Natural killer cell treated with Interleukin-12 subunit alpha and Interleukin-12 subunit beta and Interleukin-15 and Interleukin-18, amount 100 ng/mL, for 72 hours (primary cell): ENCODE measurements around the gene DOCK1. TPM values are rescaled to one million over a fixed set of nuclear protein-coding genes. Genes with fewer than 3 reads are reported as not detected.
A peak's percentile ranks its signal among the peaks of the same experiment; 100 is the strongest.

Experiments used
- ATAC-seq, 2 donors: fragments of 150-1000 bp; cut with Tn5 transposase in 1 of 2; sonication (Bioruptor Pico), chemical (Tn5 transposase) in 1 of 2; 2 replicates each; pipeline ENCODE4 v1.10.0; 2021
- DNase-seq: peaks from one replicate; pipeline ENCODE4 v3.0.0; 2022; ENCODE audit warnings: low spot score
- H3K27ac Mint-ChIP-seq, 2 donors: 1 replicate in 1 of 2; 2 replicates in 1 of 2; pipeline ENCODE4 v1.8.0; 2022; ENCODE audit warnings: mixed read lengths in 2 of 2, mild to moderate bottlenecking in 1 of 2, moderate library complexity in 1 of 2
- H3K27me3 Mint-ChIP-seq, 2 donors: 1 replicate in 1 of 2; 2 replicates in 1 of 2; pipeline ENCODE4 v1.8.0; 2022; ENCODE audit warnings: mixed read lengths in 2 of 2
- H3K36me3 Mint-ChIP-seq: one replicate; pipeline ENCODE4 v1.8.0; 2022; ENCODE audit warnings: mixed read lengths
- H3K4me1 Mint-ChIP-seq, 2 donors: 1 replicate in 1 of 2; 2 replicates in 1 of 2; pipeline ENCODE4 v1.8.0; 2022; ENCODE audit warnings: low read depth in 2 of 2, mixed read lengths in 2 of 2, mild to moderate bottlenecking in 1 of 2
- H3K4me3 Mint-ChIP-seq: one replicate; pipeline ENCODE4 v1.8.0; 2022; ENCODE audit warnings: mixed read lengths
- H3K9me3 Mint-ChIP-seq: 2 replicates; pipeline ENCODE4 v1.8.0; 2022; ENCODE audit warnings: mixed read lengths
- total RNA-seq, 2 donors: library from RNA; stranded (reverse); gene quantifications; one replicate each; pipeline ENCODE4 v1.2.3, GENCODE V29; 2022

DOCK1 gene
- total RNA-seq, 2 donors from 2014 or later = 0.28 to 1.3 TPM

GRCh38 chr10:127406018-127406550 is 500.9 kb downstream of the DOCK1 start:
- no peaks in the 10 kb centered on the region for H3K4me1 Mint-ChIP-seq
- no peak overlapping the region for H3K4me3 Mint-ChIP-seq
- ATAC-seq = no peak
- H3K27ac Mint-ChIP-seq = no peak overlapping the region
- peaks cover 4% of the 10 kb centered on the region for H3K9me3 Mint-ChIP-seq
- DNase-seq = no peak
- no peaks in the 10 kb centered on the region for H3K36me3 Mint-ChIP-seq
- peaks cover 0 to 3% of the 10 kb centered on the region in 2 donors for H3K27me3 Mint-ChIP-seq

- ATAC-seq = peak in 1 of 2 donors; percentile 45
- Mint-ChIP-seq H3K9me3 (no peaks in the 10 kb centered on the region), H3K27ac (no peak overlapping the region), H3K36me3 (no peaks in the 10 kb centered on the region), H3K4me3 (no peak overlapping the region), H3K4me1 (no peaks in the 10 kb centered on the region), H3K27me3 (peaks cover 0 to 3% of the 10 kb centered on the region in 2 donors)
- no peak for DNase-seq
Observed at GRCh38 chr10:127407551-127407950, 502.3 kb downstream of the DOCK1 start.

- peaks cover 0 to 3% of the 10 kb centered on the region in 2 donors for H3K27me3 Mint-ChIP-seq
- no peaks in the 10 kb centered on the region for H3K9me3 Mint-ChIP-seq
- DNase-seq = no peak
- no peak overlapping the region for H3K27ac Mint-ChIP-seq
- no peaks in the 10 kb centered on the region for H3K36me3 Mint-ChIP-seq
- no peak overlapping the region for H3K4me3 Mint-ChIP-seq
- H3K4me1 Mint-ChIP-seq = no peaks in the 10 kb centered on the region
- ATAC-seq = peak in 1 of 2 donors; percentile 15
Observed at GRCh38 chr10:127408112-127408710, 503.0 kb downstream of the DOCK1 start.

GRCh38 chr10:127408733-127409132 is 503.5 kb downstream of the DOCK1 start:
- Mint-ChIP-seq H3K36me3 (no peaks in the 10 kb centered on the region), H3K4me1 (no peaks in the 10 kb centered on the region), H3K27ac (no peak overlapping the region), H3K9me3 (no peaks in the 10 kb centered on the region), H3K27me3 (peaks cover 0 to 3% of the 10 kb centered on the region in 2 donors), H3K4me3 (no peak overlapping the region)
- DNase-seq (no peak), ATAC-seq (no peak)

GRCh38 chr10:127410030-127410429 is 504.8 kb downstream of the DOCK1 start:
- Mint-ChIP-seq H3K4me1 (no peaks in the 10 kb centered on the region), H3K27me3 (peaks cover 0 to 3% of the 10 kb centered on the region in 2 donors), H3K27ac (no peak overlapping the region), H3K9me3 (no peaks in the 10 kb centered on the region), H3K4me3 (no peak overlapping the region), H3K36me3 (no peaks in the 10 kb centered on the region)
- DNase-seq (no peak), ATAC-seq (no peak)

GRCh38 chr10:127411062-127411461 is 505.8 kb downstream of the DOCK1 start:
- no peak for ATAC-seq

GRCh38 chr10:127413326-127413725 is 508.1 kb downstream of the DOCK1 start:
- ATAC-seq = no peak
- Mint-ChIP-seq H3K4me3 (no peak overlapping the region), H3K27me3 (peaks cover 0 to 3% of the 10 kb centered on the region in 2 donors), H3K4me1 (no peaks in the 10 kb centered on the region), H3K36me3 (no peaks in the 10 kb centered on the region), H3K27ac (no peak overlapping the region), H3K9me3 (no peaks in the 10 kb centered on the region)
- no peak for DNase-seq

More at GRCh38 chr10:127411062-127411461, 505.8 kb downstream of the DOCK1 start:
- H3K36me3 Mint-ChIP-seq = no peaks in the 10 kb centered on the region
- H3K27ac Mint-ChIP-seq = no peak overlapping the region
- no peaks in the 10 kb centered on the region for H3K9me3 Mint-ChIP-seq
- no peak for DNase-seq
- no peak overlapping the region for H3K4me3 Mint-ChIP-seq
- peaks cover 0 to 3% of the 10 kb centered on the region in 2 donors for H3K27me3 Mint-ChIP-seq
- no peaks in the 10 kb centered on the region for H3K4me1 Mint-ChIP-seq

GRCh38 chr10:127414024-127414423 is 508.8 kb downstream of the DOCK1 start:
- no peak overlapping the region for H3K4me3 Mint-ChIP-seq
- no peaks in the 10 kb centered on the region for H3K36me3 Mint-ChIP-seq
- no peaks in the 10 kb centered on the region for H3K9me3 Mint-ChIP-seq
- H3K27me3 Mint-ChIP-seq = peaks cover 0 to 3% of the 10 kb centered on the region in 2 donors
- H3K4me1 Mint-ChIP-seq = no peaks in the 10 kb centered on the region
- H3K27ac Mint-ChIP-seq = no peak overlapping the region
- ATAC-seq (no peak), DNase-seq (no peak)

- DNase-seq = no peak
- H3K4me1 Mint-ChIP-seq = no peaks in the 10 kb centered on the region
- H3K27ac Mint-ChIP-seq = no peak overlapping the region
- no peak overlapping the region for H3K4me3 Mint-ChIP-seq
- H3K36me3 Mint-ChIP-seq = no peaks in the 10 kb centered on the region
- no peak for ATAC-seq
- H3K9me3 Mint-ChIP-seq = no peaks in the 10 kb centered on the region
- no peaks in the 10 kb centered on the region for H3K27me3 Mint-ChIP-seq
Observed at GRCh38 chr10:127415116-127415515, 509.9 kb downstream of the DOCK1 start.

GRCh38 chr10:127415901-127416581 is 510.8 kb downstream of the DOCK1 start:
- Mint-ChIP-seq H3K27me3 (no peaks in the 10 kb centered on the region), H3K36me3 (no peaks in the 10 kb centered on the region), H3K4me1 (no peaks in the 10 kb centered on the region)

GRCh38 chr10:127417031-127417430 is 511.8 kb downstream of the DOCK1 start:
- Mint-ChIP-seq H3K36me3 (no peaks in the 10 kb centered on the region), H3K4me3 (no peak overlapping the region), H3K27ac (no peak overlapping the region), H3K27me3 (no peaks in the 10 kb centered on the region), H3K9me3 (no peaks in the 10 kb centered on the region), H3K4me1 (no peaks in the 10 kb centered on the region)
- DNase-seq (no peak), ATAC-seq (peak; percentile 14 to 22)

More at GRCh38 chr10:127415901-127416581, 510.8 kb downstream of the DOCK1 start:
- H3K27ac Mint-ChIP-seq = no peak overlapping the region
- no peak overlapping the region for H3K4me3 Mint-ChIP-seq
- no peaks in the 10 kb centered on the region for H3K9me3 Mint-ChIP-seq
- ATAC-seq = no peak
- DNase-seq = no peak

- DNase-seq (no peak), ATAC-seq (no peak)
- H3K4me1 Mint-ChIP-seq = no peaks in the 10 kb centered on the region
- H3K36me3 Mint-ChIP-seq = no peaks in the 10 kb centered on the region
- H3K4me3 Mint-ChIP-seq = no peak overlapping the region
- H3K27ac Mint-ChIP-seq = no peak overlapping the region
- H3K9me3 Mint-ChIP-seq = no peaks in the 10 kb centered on the region
- no peaks in the 10 kb centered on the region for H3K27me3 Mint-ChIP-seq
Observed at GRCh38 chr10:127417686-127418401, 512.6 kb downstream of the DOCK1 start.

GRCh38 chr10:127418536-127419168 is 513.4 kb downstream of the DOCK1 start:
- Mint-ChIP-seq H3K4me1 (no peaks in the 10 kb centered on the region), H3K4me3 (no peak overlapping the region), H3K27me3 (no peaks in the 10 kb centered on the region), H3K36me3 (no peaks in the 10 kb centered on the region), H3K27ac (no peak overlapping the region), H3K9me3 (no peaks in the 10 kb centered on the region)
- no peak for DNase-seq
- no peak for ATAC-seq
